ENCODE results near the gene KCNH4.
A peak's percentile ranks its signal among the peaks of the same experiment; 100 is the strongest.
"Not testable (repeated sequence)": the region's sequence is repeated elsewhere in the genome, so short reads cannot be mapped to it uniquely, and the experiment has no call there.

Gene KCNH4

GRCh38 chr17:42180922-42181850, at the start of gene KCNH4:
Gene KCNH4, minus strand, starts transcription at chr17:42181142. Its CDS starts 197 bp downstream, at chr17:42180945.
- peak; percentile 85 to 93 (median 88) for DNase-seq (ENCODE audit: low read depth in 2 of 3, low spot score in 1 of 3)

DNA sequence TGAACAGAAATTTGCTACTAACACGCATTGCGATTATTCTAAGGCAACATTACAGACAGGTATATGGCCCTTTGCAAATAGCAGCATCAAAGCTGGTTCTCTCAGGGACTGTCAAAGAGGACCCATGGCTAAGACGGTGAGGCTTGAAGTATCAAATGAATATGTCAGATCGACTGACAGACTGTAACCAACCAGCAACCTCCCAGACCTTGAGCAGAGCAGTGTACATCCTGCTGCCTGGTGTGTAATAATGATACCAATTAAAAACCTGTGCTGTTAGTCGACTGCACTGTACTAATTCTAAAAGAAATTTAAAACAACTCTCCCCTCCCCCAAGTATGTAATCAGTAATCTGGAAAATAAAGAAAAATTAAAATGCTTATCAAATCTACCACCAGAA, 49.3 kb upstream of the KCNH4 start:
- DNase-seq (ENCODE audit: low read depth in 2 of 3, low spot score in 1 of 3), result no peak

- no peak for DNase-seq (ENCODE audit: low read depth in 2 of 3, low spot score in 1 of 3)
These were observed 47.1 kb upstream of the KCNH4 start for GRCh38 chr17:42227849-42228700.

DNA sequence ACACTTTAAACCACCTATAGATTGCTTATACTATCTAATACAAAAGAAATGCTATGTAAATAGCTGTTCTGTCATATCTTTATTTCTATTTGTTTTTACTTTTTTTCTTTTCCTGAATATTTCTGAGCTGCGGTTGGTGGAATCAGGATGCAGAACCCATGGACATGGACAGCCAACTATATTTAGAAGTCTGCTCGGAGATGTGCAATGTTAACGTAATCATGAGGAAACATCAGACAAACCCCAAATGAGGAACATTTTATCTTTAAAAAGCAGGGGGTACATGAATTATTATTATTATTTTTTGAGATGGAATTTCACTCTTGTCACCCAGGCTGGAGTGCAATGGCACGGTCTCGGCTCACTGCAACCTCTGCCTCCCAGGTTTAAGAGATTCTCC, 44.7 kb upstream of the KCNH4 start:
- DNase-seq (ENCODE audit: low read depth in 2 of 3, low spot score in 1 of 3), result no peak

DNA sequence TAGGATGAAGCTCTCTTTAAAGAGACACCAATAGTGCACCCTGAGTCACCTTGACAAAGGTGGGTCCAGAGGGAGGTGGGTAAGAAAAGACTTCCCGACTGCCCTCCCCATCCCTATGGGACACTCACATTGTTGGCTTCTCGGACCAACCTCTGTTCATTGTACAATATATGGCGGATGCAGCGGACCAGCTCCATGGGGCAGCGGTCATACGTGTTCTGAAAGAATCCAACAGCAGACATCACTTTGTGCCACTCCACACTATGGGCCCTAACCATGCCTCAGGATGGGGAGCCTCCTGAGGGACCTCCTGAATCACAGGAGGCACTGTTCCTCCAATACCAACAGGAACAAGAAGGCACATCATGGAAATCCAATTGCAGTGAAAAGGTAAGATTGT, 43.7 kb upstream of the KCNH4 start:
- DNase-seq (ENCODE audit: low read depth in 2 of 3, low spot score in 1 of 3), result no peak

- DNase-seq (ENCODE audit: low read depth in 2 of 3, low spot score in 1 of 3), result peak; percentile 33 to 49 (median 38)
These were observed 41.2 kb upstream of the KCNH4 start for GRCh38 chr17:42221886-42222745.

- not testable (repeated sequence) for DNase-seq (ENCODE audit: low read depth in 2 of 3, low spot score in 1 of 3)
These were observed 38.3 kb upstream of the KCNH4 start for GRCh38 chr17:42219280-42219679.

- DNase-seq (ENCODE audit: low read depth in 2 of 3, low spot score in 1 of 3), result no peak
These were observed 33.2 kb upstream of the KCNH4 start for GRCh38 chr17:42214156-42214555.

DNA sequence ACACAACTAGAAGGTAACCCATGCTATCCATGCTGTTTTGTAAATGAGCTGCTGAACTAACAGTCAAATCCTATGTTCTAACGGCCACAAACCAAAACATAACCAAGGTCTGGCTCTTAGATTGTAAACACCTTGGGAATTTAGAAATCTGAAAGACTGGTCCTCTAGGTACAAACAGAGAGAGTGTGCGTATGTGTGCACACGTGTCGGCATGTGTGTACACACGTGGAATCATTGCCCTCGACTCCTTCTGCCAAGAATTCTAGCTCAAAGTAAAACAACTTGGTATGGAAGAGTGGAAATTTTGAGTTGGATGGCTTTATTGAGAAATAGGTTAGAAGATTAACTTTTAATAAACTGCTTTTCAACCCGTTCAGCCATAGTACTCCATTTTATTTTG, 31.4 kb upstream of the KCNH4 start:
- DNase-seq (ENCODE audit: low read depth in 2 of 3, low spot score in 1 of 3), result no peak

DNA sequence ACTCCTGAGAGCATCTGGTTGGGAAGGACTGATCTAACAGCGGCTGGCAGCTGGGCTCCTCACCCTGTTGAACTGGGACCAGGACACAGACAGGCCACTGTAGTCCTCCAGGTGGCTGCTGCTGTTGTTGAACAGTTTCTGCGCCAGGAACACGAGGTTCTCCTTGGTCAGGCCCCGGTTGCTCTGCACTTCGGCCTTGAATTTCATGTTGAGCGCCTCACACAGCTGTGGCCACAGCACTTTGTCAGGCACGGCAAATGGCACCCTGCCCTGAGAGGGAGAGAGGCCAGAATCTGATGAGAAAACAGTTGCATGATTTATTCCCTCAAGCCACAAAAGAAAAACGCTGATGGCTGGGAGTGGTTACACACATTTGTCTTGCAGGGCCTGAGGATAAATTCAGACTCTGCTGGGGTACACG, 31.0 kb upstream of the KCNH4 start:
- not testable (repeated sequence) for DNase-seq (ENCODE audit: low read depth in 2 of 3, low spot score in 1 of 3)

GRCh38 chr17:42210046-42210445, 29.1 kb upstream of the KCNH4 start:
- no peak for DNase-seq (ENCODE audit: low read depth in 2 of 3, low spot score in 1 of 3)

DNA sequence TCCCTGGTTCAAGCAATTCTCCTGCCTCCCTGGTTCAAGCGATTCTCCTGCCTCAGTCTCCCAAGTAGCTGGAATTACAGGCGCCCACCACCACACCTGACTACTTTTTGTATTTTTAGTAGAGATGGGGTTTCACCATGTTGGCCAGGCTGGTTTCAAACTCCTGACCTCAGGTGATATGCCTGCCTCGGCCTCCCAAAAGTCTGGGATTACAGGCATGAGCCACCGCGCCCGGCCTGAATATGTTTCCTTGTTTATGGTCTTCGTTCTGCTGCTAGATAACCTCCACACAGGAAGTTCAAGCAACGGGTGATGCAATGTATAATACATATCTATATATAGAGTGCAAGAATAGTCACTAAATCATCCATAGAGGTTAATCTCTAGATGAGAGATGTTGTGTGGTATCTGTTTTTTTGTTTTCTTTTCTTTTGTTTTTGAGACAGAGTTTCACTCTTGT, 25.2 kb upstream of the KCNH4 start:
- not testable (repeated sequence) for DNase-seq (ENCODE audit: low read depth in 2 of 3, low spot score in 1 of 3)

GRCh38 chr17:42203354-42203753, 22.4 kb upstream of the KCNH4 start:
- DNase-seq (ENCODE audit: low read depth in 2 of 3, low spot score in 1 of 3), result no peak

DNA sequence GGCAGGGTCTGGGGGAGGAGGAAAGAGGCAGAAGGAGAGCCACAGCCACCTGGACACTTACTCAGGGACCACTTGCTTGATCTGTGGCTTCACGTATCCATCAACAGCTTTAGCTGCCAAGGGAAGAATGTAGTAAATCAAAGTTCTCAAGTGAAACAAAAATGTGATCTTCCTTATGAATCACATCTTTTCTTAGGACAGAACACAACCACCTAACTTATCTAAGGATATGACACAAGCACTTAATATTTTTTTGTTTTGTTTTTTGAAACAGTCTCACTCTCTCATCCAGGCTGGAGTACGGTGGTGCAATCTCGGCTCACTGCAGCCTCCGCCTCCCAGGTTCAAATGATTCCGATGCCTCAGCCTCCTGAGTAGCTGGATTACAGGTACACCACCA, 21.8 kb upstream of the KCNH4 start:
- no peak for DNase-seq (ENCODE audit: low read depth in 2 of 3, low spot score in 1 of 3)

DNA sequence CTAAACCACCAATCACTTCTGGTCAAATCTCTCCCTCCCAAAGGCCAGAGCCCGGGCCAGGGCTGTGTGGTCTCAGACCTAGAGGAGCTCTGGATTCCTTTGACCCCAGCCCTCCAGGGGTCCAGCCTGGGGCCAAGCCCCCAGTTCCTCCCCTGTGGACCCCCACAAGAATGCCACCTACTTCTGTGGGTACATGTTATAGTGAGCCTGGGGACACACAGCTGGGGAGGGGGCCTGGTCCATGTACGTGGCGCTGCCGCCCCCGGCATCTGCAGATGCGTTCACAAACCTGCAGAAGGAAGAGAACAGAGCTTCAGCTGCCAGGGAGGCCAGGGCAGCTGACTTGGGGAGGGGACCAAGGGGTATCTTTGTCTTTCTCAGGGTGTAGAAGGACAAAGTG, 21.2 kb upstream of the KCNH4 start:
- no peak for DNase-seq (ENCODE audit: low read depth in 2 of 3, low spot score in 1 of 3)

DNA sequence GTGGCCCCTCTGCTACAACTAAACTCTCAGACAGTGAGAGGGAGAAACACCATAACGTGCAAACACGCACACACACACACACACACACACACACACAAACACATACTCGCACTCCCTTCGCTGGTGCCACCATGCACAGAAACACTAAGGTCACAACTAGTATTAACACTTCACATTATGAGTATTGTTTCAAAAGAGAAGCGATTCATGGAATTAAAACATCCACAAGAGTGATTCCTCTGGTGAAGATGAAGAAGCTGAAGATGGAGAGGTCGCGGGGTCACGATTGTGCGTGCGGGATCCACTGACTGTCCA, 20.5 kb upstream of the KCNH4 start:
- no peak for DNase-seq (ENCODE audit: low read depth in 2 of 3, low spot score in 1 of 3)

- DNase-seq (ENCODE audit: low read depth in 2 of 3, low spot score in 1 of 3), result no peak
These were observed 19.9 kb upstream of the KCNH4 start for GRCh38 chr17:42200706-42201457.

DNA sequence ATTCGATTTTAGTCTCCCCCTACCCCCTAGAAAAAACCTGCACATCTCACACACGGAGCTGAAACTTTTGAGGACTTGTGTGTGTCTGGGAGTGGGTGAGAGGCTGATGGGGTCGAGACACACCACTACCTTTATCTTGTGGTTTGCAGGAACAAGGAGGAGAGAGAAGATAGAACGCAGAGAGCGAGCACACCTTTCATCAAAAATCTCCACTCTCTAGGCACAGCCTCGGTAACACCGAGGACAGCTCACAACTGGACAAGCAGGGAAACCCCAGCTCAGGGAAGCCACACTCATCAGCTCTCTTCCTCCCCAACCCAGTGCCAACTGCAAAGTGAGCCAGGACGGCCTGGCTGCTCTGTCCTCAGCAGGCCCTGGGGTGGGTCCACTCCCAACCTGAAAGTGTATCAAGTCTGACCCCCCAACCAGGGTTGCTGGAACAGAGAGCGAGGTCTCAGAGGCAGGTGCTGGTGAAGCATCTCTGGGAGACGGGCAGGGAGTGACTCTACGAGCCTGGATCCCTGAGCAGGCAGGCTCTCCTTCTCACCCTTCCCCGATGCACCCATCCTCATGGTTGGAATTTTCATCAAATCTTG, 18.6 kb upstream of the KCNH4 start:
- DNase-seq (ENCODE audit: low read depth in 2 of 3, low spot score in 1 of 3), result no peak

- no peak for DNase-seq (ENCODE audit: low read depth in 2 of 3, low spot score in 1 of 3)
These were observed 18.0 kb upstream of the KCNH4 start for GRCh38 chr17:42198897-42199296.

DNA sequence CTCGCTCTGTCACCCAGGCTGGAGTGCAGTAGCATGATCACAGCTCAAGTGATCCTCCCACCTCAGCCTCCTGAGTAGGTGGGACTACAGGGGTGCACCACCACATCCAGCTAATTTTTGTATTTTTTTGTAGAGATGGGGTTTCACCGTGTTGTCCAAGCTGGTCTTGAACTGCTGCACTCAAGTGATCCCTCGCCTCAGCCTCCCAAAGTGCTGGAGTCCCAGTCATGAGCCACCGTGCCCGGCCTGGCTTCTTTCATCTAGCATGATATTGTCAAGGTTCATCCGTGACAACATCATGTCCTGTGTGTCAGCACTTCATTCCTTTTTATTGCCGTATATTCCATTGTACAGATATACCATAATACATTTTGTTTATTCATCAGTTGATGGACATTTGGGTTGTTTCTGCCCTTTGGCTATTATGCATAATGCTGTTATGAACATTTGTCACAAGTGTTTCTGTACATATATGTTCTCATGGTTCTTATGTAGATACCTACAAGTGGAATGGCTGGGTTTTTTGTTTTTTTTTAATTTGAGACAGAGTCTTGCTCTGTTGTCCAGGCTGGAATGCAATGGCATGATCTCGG, 16.7 kb upstream of the KCNH4 start:
- no peak for DNase-seq (ENCODE audit: low read depth in 2 of 3, low spot score in 1 of 3)

All from stimulated activated CD4-positive, alpha-beta T cell treated with anti-CD3 and anti-CD28 coated beads, Interleukin-12 subunit alpha, Interleukin-12 subunit beta, amount 100 ng/mL, for 48 hours (primary cell).